Stomach smooth muscle (tissue), 2 donors: ENCODE results near the gene WHRN.

Experiments
- H3K27ac ChIP-seq: one replicate; pipeline ENCODE4 v1.7.0; 2013; ENCODE audit warnings: mild to moderate bottlenecking, low read length, inconsistent platforms
- H3K27me3 ChIP-seq, 2 donors: one replicate each; pipeline ENCODE4 v1.7.0; 2013; ENCODE audit warnings: low read length in 2 of 2; ENCODE audit not compliant: insufficient read depth in 2 of 2, control insufficient read depth in 1 of 2
- H3K36me3 ChIP-seq, 2 donors: one replicate each; pipeline ENCODE4 v1.7.0; 2013; ENCODE audit warnings: low read length in 2 of 2; ENCODE audit not compliant: control insufficient read depth in 2 of 2, insufficient read depth in 2 of 2
- H3K4me1 ChIP-seq: one replicate; pipeline ENCODE4 v1.7.0; 2013; ENCODE audit warnings: low read length; ENCODE audit not compliant: control insufficient read depth, insufficient read depth
- H3K4me3 ChIP-seq, 2 donors: one replicate each; pipeline ENCODE4 v1.7.0; 2013; ENCODE audit warnings: low read length in 2 of 2
- H3K9ac ChIP-seq, 2 donors: one replicate each; pipeline ENCODE4 v1.7.0; 2013; ENCODE audit warnings: low read length in 2 of 2, mild to moderate bottlenecking in 1 of 2
- H3K9me3 ChIP-seq, 2 donors: one replicate each; pipeline ENCODE4 v1.7.0; 2013; ENCODE audit warnings: low read length in 2 of 2; ENCODE audit not compliant: control insufficient read depth in 2 of 2
- donor health status: healthy.
- donor health status: Pancreatic carcinoma.

The WHRN gene

DNA sequence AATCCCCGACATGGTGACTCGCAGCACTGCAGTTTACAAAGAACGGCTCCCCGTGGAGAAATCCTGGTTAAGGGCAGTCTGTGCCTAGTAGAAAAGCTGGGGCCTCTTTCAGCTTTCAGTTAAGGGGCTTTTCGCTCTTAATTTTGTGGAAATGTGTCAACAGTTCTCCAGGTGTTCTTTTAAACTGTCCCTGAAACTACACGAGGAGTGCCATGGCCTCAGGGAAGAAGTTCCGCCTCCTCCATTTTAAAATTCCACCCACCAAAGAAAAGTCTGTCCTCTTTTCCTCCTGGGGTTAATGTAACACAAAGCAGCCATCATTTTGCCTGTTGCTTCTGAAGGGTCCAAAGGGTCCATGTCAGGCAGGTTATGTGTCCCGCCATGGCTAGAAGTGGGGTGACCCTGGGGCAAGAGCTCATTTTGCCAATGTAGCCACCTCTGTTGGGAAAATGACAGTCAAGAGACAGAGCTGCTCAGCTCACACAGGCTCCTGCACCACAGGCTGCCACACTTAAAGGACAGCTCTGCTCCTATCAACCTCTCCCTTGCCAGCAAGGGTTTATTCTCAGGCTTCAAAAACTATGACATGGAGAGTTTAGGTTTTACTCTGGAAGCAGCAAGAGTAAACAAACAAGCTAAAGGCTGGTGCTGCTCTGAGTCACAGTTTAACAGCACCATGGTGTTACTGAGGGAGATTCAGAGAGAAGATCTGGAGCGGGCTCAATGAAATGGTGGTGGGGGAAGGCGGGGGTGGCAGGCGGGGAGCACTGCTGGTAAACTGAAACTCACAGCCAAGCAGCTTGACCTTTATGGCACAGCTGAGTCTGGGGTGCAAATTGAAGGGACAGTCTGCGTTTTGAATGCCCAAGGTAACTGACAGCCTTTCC lies 3.2 kb downstream of the WHRN start:
- Histone ChIP-seq H3K4me3 (peak overlapping the region; percentile 67 to 83), H3K9ac (peak overlapping the region; percentile 72 to 81), H3K4me1 (peaks cover 39% of the 10 kb centered on the region)

DNA sequence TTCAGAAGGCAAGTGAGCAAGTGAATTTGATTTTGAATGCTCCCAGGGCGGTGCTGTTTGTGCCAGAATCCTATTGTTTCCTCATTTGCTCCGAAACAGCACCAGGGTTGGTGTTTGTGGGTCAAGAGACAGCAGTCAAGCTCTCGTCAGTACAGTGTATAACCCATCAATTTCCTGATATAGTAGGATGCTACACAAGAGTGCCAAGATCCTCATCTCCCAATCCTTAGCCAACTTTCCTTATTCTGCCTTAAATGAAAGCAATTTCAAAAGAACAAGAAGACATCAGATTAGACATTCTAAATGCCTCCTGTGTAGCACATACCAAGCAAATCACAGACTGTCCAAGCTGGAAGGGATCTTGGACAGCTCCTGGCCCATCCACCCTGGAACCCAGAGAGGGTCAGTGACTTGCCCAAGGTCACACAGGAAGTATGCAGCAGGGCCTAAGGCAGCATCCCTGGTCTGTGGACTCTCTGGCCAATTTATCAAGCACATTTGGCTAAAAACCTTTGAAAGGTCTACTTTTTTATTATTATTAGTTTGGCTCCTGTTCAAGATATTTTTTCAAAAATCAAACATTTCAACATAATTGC lies 4.5 kb downstream of the WHRN start:
- no peaks in the 10 kb centered on the region for H3K27me3 ChIP-seq
- peaks cover 37% of the 10 kb centered on the region for H3K4me1 ChIP-seq
- no peaks in the 10 kb centered on the region for H3K9me3 ChIP-seq
- no peak overlapping the region for H3K9ac ChIP-seq
- peak overlapping the region in 1 of 2 donors; percentile 2 for H3K4me3 ChIP-seq
- no peaks in the 10 kb centered on the region for H3K36me3 ChIP-seq
- no peak overlapping the region for H3K27ac ChIP-seq

More for the DNA sequence above, 3.2 kb downstream of the WHRN start:
- H3K27me3 ChIP-seq = no peaks in the 10 kb centered on the region
- H3K27ac ChIP-seq = peak overlapping the region; percentile 92
- H3K9me3 ChIP-seq = no peaks in the 10 kb centered on the region
- H3K36me3 ChIP-seq = no peaks in the 10 kb centered on the region

DNA sequence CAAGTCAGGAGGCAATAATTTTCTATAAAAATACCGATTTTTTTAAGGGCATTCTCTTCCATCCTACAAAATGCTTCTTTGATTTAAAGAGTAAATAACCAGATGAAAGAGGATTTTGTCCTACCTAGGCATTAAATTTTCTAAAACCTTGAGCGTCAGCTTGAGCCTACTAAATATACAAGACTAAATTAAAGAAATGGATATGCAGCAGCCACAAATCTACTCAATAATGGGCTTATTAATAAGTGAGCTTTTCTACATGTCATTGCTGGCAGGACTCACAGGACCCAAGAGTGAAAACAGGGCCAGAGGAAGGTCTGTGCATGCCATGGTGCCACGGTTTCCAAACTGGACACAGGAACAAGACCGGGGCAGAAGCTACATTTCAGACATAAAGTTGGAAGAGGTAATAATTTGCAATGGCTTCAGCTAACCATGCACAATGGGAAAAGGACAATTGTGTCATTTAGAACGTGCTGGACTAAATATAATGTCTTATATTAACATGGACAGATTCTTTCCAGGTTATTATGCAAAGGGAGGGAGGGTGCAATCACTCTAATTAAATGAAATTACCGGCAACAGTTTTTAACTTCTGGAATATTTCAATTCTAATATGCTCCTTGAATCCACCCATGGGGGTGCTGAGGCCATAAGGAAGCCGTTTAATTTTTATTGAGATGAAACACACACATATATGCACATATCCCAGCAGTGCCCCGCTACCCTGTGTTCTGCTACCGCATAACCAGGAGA lies 5.2 kb downstream of the WHRN start:
- Histone ChIP-seq H3K9me3 (no peaks in the 10 kb centered on the region), H3K9ac (no peak overlapping the region), H3K4me1 (peaks cover 34% of the 10 kb centered on the region), H3K4me3 (peak overlapping the region in 1 of 2 donors; percentile 2), H3K27ac (no peak overlapping the region), H3K27me3 (no peaks in the 10 kb centered on the region), H3K36me3 (no peaks in the 10 kb centered on the region)

DNA sequence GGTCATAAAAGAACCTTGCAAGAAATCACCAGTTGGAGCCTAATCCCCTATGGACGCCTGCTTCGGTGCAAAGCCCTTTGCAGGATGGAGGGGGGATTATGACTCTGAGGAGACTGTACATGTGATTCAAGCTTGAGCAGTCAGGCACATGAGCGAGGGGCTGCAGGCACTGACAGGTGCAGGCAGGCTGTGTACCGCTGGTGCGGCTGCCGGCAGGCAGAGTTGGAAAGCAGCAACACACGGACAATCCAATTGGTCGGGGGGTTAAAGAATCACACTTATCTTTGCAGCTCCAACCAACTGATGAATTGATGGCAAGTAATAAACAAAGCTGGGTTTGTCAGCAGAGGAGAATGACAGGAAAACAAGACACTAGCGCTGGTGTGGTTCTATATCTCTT lies 5.7 kb downstream of the WHRN start:
- H3K9ac ChIP-seq = no peak overlapping the region
- H3K27ac ChIP-seq = no peak overlapping the region
- H3K4me3 ChIP-seq = no peak overlapping the region
- no peaks in the 10 kb centered on the region for H3K27me3 ChIP-seq
- H3K36me3 ChIP-seq = no peaks in the 10 kb centered on the region
- H3K4me1 ChIP-seq = peaks cover 30% of the 10 kb centered on the region
- no peaks in the 10 kb centered on the region for H3K9me3 ChIP-seq

DNA sequence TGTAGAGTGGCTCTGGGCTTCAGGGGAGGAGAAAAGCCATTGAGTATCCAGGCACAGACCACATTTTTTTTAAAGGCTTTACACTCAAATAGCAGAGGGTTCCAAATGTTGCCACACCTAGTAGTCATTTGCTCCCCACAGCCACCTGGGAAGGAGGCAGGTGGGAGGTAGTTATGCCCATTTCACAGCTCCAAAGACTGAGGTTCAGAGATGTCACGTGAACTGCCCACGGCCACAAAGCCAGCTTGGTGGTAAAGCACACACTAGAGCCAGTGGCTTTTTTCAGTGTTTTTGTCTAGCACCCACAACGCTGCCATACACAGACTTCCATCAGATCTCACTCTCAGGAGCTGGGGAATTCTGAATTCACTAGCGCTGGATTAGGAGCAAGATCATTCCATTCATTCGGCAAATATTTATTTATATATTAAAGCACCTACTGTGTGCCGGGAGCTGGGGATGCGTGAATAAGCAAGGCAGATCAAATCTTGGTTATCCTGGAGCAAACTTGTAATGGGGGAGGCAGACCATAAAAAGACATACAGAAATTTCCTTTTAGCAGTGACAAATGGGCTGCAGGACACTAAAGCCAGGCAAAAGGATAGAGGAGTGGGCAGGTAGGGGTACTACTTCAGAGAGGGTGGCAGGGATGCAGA lies 7.4 kb downstream of the WHRN start:
- Histone ChIP-seq H3K27ac (no peak overlapping the region), H3K4me3 (no peak overlapping the region), H3K27me3 (no peaks in the 10 kb centered on the region), H3K9ac (no peak overlapping the region), H3K4me1 (peaks cover 16% of the 10 kb centered on the region), H3K9me3 (no peaks in the 10 kb centered on the region), H3K36me3 (no peaks in the 10 kb centered on the region)

DNA sequence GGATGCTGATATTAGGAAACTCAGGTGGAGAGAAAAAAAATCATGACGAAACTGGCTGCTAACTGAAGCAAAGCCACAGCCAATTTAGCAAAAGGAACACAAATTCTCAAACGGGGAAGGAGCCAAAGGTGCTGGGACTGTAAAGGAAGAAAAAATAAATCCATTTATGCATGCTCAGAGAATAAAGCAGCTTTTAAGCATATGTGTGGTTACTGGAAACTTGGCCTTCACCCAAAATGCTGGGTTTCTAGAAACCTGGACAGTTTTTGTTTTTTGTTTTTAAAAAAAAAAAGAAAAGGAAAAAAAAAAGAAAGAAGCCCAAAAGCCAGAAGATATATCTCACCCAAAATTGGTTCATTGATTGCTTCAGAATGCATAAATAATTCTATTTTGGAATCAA lies 8.0 kb downstream of the WHRN start:
- H3K27me3 ChIP-seq = no peaks in the 10 kb centered on the region
- H3K9me3 ChIP-seq = no peaks in the 10 kb centered on the region
- H3K27ac ChIP-seq = no peak overlapping the region
- H3K4me3 ChIP-seq = no peak overlapping the region
- no peaks in the 10 kb centered on the region for H3K36me3 ChIP-seq
- H3K4me1 ChIP-seq = peaks cover 13% of the 10 kb centered on the region
- H3K9ac ChIP-seq = no peak overlapping the region

DNA sequence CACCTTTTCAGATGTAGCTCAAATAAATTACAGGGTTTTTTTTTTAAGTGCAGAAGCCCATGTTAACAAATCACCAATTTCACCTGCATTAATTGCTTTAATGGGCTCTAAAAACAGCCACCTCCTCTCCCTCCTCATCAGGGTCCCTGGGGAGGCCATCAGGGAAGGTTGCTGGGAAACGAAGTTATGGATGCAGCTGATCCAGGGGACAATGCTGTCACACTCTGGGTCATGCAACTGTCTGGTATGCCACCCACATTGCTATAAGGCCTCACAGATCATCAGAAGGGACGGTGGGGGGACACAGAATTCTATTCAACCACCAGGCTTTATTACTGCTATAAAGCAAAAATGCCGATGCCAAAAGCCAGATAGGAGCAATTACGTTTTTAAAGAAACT lies 9.3 kb downstream of the WHRN start:
- no peaks in the 10 kb centered on the region for H3K36me3 ChIP-seq
- H3K27me3 ChIP-seq = no peaks in the 10 kb centered on the region
- no peaks in the 10 kb centered on the region for H3K9me3 ChIP-seq
- H3K4me1 ChIP-seq = peaks cover 7% of the 10 kb centered on the region
- H3K4me3 ChIP-seq = no peak overlapping the region
- no peak overlapping the region for H3K27ac ChIP-seq
- no peak overlapping the region for H3K9ac ChIP-seq

DNA sequence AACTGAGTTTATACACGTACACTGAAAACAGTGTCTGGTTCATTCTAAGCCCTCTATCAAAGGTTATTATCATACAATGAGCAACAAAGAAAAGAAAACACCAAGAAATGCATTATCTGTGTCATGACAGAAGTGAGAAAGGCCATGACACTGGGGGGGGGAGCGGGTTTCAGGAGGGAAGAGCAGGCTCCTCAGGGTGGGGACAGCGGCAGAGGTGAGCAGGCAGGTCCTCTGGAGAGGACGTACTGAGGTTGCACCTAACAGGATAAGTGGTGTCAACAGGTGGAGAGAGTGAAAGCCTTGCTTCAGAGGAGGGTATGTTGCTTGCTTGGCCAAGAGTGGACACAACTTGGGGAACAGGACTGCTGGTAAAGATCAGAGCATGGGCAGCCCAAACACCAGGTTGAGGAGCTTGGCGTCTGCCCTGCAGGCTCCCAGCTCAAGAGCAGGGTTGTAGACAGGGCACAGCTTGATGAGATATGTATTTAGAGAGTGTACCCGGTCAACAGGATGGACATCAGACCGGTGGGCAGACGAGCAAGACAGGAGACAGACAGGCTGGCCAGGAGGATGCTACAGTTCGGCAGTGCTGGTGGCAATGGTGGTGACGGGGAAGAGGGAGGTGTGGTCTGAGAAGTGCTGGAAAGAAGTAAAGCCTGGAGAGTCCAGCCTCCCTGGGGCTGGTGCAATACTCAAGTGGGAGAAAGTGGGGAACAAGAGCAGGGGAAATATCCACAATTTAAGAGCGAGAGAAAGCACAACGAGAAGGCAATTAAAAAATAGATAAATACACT lies 10.3 kb downstream of the WHRN start:
- no peaks in the 10 kb centered on the region for H3K36me3 ChIP-seq
- no peaks in the 10 kb centered on the region for H3K9me3 ChIP-seq
- no peaks in the 10 kb centered on the region for H3K4me1 ChIP-seq
- no peaks in the 10 kb centered on the region for H3K27me3 ChIP-seq
- no peak overlapping the region for H3K9ac ChIP-seq
- no peak overlapping the region for H3K27ac ChIP-seq
- no peak overlapping the region for H3K4me3 ChIP-seq

DNA sequence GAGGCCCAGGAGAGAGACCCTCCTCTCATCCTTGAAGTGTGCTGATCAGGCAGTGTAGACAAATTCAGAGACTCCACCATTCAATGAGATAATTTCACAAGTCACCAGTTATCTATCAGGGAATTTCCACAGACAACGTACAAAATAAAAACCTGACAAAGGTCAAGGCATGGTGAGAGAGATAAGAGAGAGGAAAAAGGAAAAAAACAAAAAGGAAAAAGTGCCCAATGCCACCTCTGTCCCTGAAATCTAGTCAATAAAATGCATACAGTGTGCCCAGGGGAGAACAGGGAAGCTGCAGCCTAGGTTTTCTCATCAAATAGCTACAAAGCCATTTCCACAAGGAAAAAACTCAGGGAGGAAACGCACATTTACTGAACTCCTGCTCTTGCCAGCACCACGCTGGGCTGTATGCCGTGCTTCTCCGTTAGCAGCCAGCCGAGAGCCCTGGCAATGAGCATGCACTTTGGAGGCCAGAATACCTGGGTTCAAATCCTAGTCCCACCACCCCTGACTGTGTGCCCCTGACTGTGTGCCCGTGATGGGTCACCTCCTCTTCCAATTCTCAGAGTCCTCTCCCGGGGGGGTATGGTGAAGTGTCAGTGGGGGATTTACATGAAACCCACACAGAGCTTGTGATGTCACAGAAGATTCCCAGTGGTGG lies 11.6 kb downstream of the WHRN start:
- Histone ChIP-seq H3K4me1 (no peaks in the 10 kb centered on the region), H3K9ac (peak overlapping the region in 1 of 2 donors; percentile 5), H3K27ac (no peak overlapping the region), H3K36me3 (no peaks in the 10 kb centered on the region), H3K9me3 (no peaks in the 10 kb centered on the region), H3K4me3 (no peak overlapping the region), H3K27me3 (no peaks in the 10 kb centered on the region)
